ENCODE results near the gene MRPL12. TPM values are rescaled to one million over a fixed set of nuclear protein-coding genes. Genes with fewer than 3 reads are reported as not detected.

The MRPL12 gene
- total and polyA plus RNA-seq, 2 of the 13 experiments (the other 11 are each of a cell fraction or from before 2014, with no cell fraction given), result 39.1 to 94.1 TPM

- TF ChIP-seq RORA (CRISPR knock-in tag; IDR thresholded peaks at IDR 0.05) (peak; percentile 66; the same call in 1 of the 2 replicates), GRHL1 (CRISPR knock-in tag; conservative IDR thresholded peaks at IDR 0.05) (no peak), TRIM24 (CRISPR knock-in tag; IDR thresholded peaks at IDR 0.05) (no peak; the same call in 1 of the 2 replicates), EZH2 (conservative IDR thresholded peaks at IDR 0.05; ENCODE audit: low read depth, low read length) (no peak), DZIP1 (CRISPR knock-in tag; IDR thresholded peaks at IDR 0.05) (peak; percentile 99), ZSCAN5A (CRISPR knock-in tag; IDR thresholded peaks at IDR 0.05; ENCODE audit: borderline replicate concordance) (no peak), SATB2 (CRISPR knock-in tag; IDR thresholded peaks at IDR 0.05) (peak; percentile 99), ZNF7 (CRISPR knock-in tag; IDR thresholded peaks at IDR 0.05) (peak; percentile 20; the same call in 1 of the 2 replicates), ZNF160 (CRISPR knock-in tag; IDR thresholded peaks at IDR 0.05) (peak; percentile 96), ZFP90 (CRISPR knock-in tag; IDR thresholded peaks at IDR 0.05; ENCODE audit: borderline replicate concordance) (peak; percentile 85; the same call in 1 of the 2 replicates), NR3C1 (CRISPR knock-in tag; IDR thresholded peaks at IDR 0.05) (no peak), HMG20A (CRISPR knock-in tag; IDR thresholded peaks at IDR 0.05; ENCODE audit: borderline replicate concordance) (no peak; the same call in 1 of the 2 replicates), ZNF580 (CRISPR knock-in tag; IDR thresholded peaks at IDR 0.05; ENCODE audit: borderline replicate concordance, low read depth) (peak; percentile 99), IKZF5 (CRISPR knock-in tag; IDR thresholded peaks at IDR 0.05) (peak; percentile 97), NFRKB (IDR thresholded peaks at IDR 0.05) (0 out of 2 replicates have a peak, but pooled peaks have one; percentile 33), TAF15 (IDR thresholded peaks at IDR 0.05; ENCODE audit: low read depth, low read length, poor library complexity, severe bottlenecking) (no peak), MAFF (IDR thresholded peaks at IDR 0.05; ENCODE audit: low read depth, low read length) (no peak), ZNF639 (CRISPR knock-in tag; conservative IDR thresholded peaks at IDR 0.05) (peak; percentile 94), PREB (CRISPR knock-in tag; IDR thresholded peaks at IDR 0.05) (no peak; the same call in 1 of the 2 replicates)
Observed at GRCh38 chr17:81727324-81728031, 24.3 kb downstream of the MRPL12 start (continued).

Data from HepG2 (cell line).